ENCODE data around the gene ATXN7L1. TPM values are rescaled to one million over a fixed set of nuclear protein-coding genes. Genes with fewer than 3 reads are reported as not detected.

Gene ATXN7L1
- total RNA-seq, 2 experiments from 2014 or later: 0.59 TPM; not detected in 1

GRCh38 chr7:105905209-105905909 is 29.0 kb upstream of the ATXN7L1 start:
- Histone ChIP-seq H4K20me1 (ENCODE audit: insufficient read depth, low read length) (no peaks in the 10 kb centered on the region), H2AFZ (ENCODE audit: low read length) (no peak overlapping the region), H3K9me3 (ENCODE audit: low read length) (no peaks in the 10 kb centered on the region), H3K79me2 (ENCODE audit: insufficient read depth, low read depth, low read length) (no peaks in the 10 kb centered on the region), H3K4me3 (ENCODE audit: low read depth, low read length, poor library complexity, severe bottlenecking) (no peak overlapping the region), H3K27ac (ENCODE audit: low read depth, low read length, poor library complexity, severe bottlenecking) (no peak overlapping the region), H3K36me3 (ENCODE audit: insufficient read depth, low read length) (no peaks in the 10 kb centered on the region), H3K4me2 (ENCODE audit: low read length) (no peak overlapping the region), H3K9me2 (ENCODE audit: insufficient read depth, low read length) (no peaks in the 10 kb centered on the region), H3K4me1 (ENCODE audit: insufficient read depth, low read length, poor library complexity, severe bottlenecking) (no peaks in the 10 kb centered on the region)
- no peak for DNase-seq (ENCODE audit: low spot score)
- intact Hi-C loops (cut with micrococcal nuclease; ENCODE audit: unreplicated experiment): no loop called here
- POLR2A ChIA-PET: interaction anchor here (0.7 to 1.7 kb wide), 3 partner anchors 8 to 32 kb away, joined by 3 to 4 read pairs (median 3); no protein-coding TSS in a partner anchor
- TF ChIP-seq CTCF (conservative IDR thresholded peaks at IDR 0.05; ENCODE audit: low read length): no peak
- no peak for TF ChIP-seq EZH2phosphoT487 (IDR thresholded peaks at IDR 0.05; ENCODE audit: borderline replicate concordance, low read depth, low read length)
- no TSS peak for BruUV-seq (replicated peaks)
- CTCF ChIA-PET (ENCODE audit: unreplicated experiment): no interaction called here

- CTCF ChIA-PET (ENCODE audit: unreplicated experiment): no interaction called here
- H4K20me1 ChIP-seq (ENCODE audit: insufficient read depth, low read length): no peaks in the 10 kb centered on the region
- H3K79me2 ChIP-seq (ENCODE audit: insufficient read depth, low read depth, low read length): no peaks in the 10 kb centered on the region
- no peak for DNase-seq (ENCODE audit: low spot score)
- intact Hi-C loops (cut with micrococcal nuclease; ENCODE audit: unreplicated experiment): no loop called here
- no peak overlapping the region for H3K4me3 ChIP-seq (ENCODE audit: low read depth, low read length, poor library complexity, severe bottlenecking)
- H3K9me2 ChIP-seq (ENCODE audit: insufficient read depth, low read length): no peaks in the 10 kb centered on the region
- no peaks in the 10 kb centered on the region for H3K9me3 ChIP-seq (ENCODE audit: low read length)
- BruUV-seq (replicated peaks): no TSS peak
- TF ChIP-seq EZH2phosphoT487 (IDR thresholded peaks at IDR 0.05; ENCODE audit: borderline replicate concordance, low read depth, low read length) (no peak), CTCF (conservative IDR thresholded peaks at IDR 0.05; ENCODE audit: low read length) (no peak)
- no peaks in the 10 kb centered on the region for H3K36me3 ChIP-seq (ENCODE audit: insufficient read depth, low read length)
- H2AFZ ChIP-seq (ENCODE audit: low read length): no peak overlapping the region
- POLR2A ChIA-PET: no interaction called here
- no peak overlapping the region for H3K4me2 ChIP-seq (ENCODE audit: low read length)
- no peaks in the 10 kb centered on the region for H3K4me1 ChIP-seq (ENCODE audit: insufficient read depth, low read length, poor library complexity, severe bottlenecking)
- H3K27ac ChIP-seq (ENCODE audit: low read depth, low read length, poor library complexity, severe bottlenecking): no peak overlapping the region
These were observed 27.7 kb upstream of the ATXN7L1 start for GRCh38 chr7:105904064-105904463.

GRCh38 chr7:105902325-105902911 is 26.0 kb upstream of the ATXN7L1 start:
- intact Hi-C loops (cut with micrococcal nuclease; ENCODE audit: unreplicated experiment): no loop called here
- no TSS peak for BruUV-seq (replicated peaks)
- no peak overlapping the region for H3K27ac ChIP-seq (ENCODE audit: low read depth, low read length, poor library complexity, severe bottlenecking)

More at GRCh38 chr7:105902325-105902911, 26.0 kb upstream of the ATXN7L1 start:
- no peaks in the 10 kb centered on the region for H3K79me2 ChIP-seq (ENCODE audit: insufficient read depth, low read depth, low read length)
- H2AFZ ChIP-seq (ENCODE audit: low read length): no peak overlapping the region
- no peak overlapping the region for H3K4me3 ChIP-seq (ENCODE audit: low read depth, low read length, poor library complexity, severe bottlenecking)
- H4K20me1 ChIP-seq (ENCODE audit: insufficient read depth, low read length): no peaks in the 10 kb centered on the region
- POLR2A ChIA-PET: no interaction called here
- no peak overlapping the region for H3K4me2 ChIP-seq (ENCODE audit: low read length)
- H3K36me3 ChIP-seq (ENCODE audit: insufficient read depth, low read length): no peaks in the 10 kb centered on the region
- TF ChIP-seq CTCF (conservative IDR thresholded peaks at IDR 0.05; ENCODE audit: low read length) (no peak), EZH2phosphoT487 (IDR thresholded peaks at IDR 0.05; ENCODE audit: borderline replicate concordance, low read depth, low read length) (no peak)
- no peaks in the 10 kb centered on the region for H3K4me1 ChIP-seq (ENCODE audit: insufficient read depth, low read length, poor library complexity, severe bottlenecking)
- no peaks in the 10 kb centered on the region for H3K9me2 ChIP-seq (ENCODE audit: insufficient read depth, low read length)
- CTCF ChIA-PET (ENCODE audit: unreplicated experiment): no interaction called here
- no peak for DNase-seq (ENCODE audit: low spot score)
- no peaks in the 10 kb centered on the region for H3K9me3 ChIP-seq (ENCODE audit: low read length)

Data from OCI-LY7 (cell line).